Type B pancreatic cell (in vitro differentiated cells): ENCODE measurements around the gene OR5L2. TPM values are rescaled to one million over a fixed set of nuclear protein-coding genes. Genes with fewer than 3 reads are reported as not detected.
"Not testable (repeated sequence)": the region's sequence is repeated elsewhere in the genome, so short reads cannot be mapped to it uniquely, and the experiment has no call there.

Experiments used
- DNase-seq: peaks from one replicate; pipeline ENCODE4 v3.0.0; 2021; ENCODE audit warnings: mixed read lengths; ENCODE audit not compliant: unreplicated experiment; ENCODE audit errors: extremely low spot score
- H3K27ac Mint-ChIP-seq: 2 replicates; pipeline ENCODE4 v1.8.0; 2021; ENCODE audit warnings: mild to moderate bottlenecking, mixed read lengths
- H3K27me3 Mint-ChIP-seq: 2 replicates; pipeline ENCODE4 v1.8.0; 2021; ENCODE audit warnings: mixed read lengths
- H3K36me3 Mint-ChIP-seq: 2 replicates; pipeline ENCODE4 v1.8.0; 2021; ENCODE audit warnings: mixed read lengths
- H3K4me1 Mint-ChIP-seq: one replicate; pipeline ENCODE4 v1.8.0; 2021; ENCODE audit warnings: mixed read lengths; ENCODE audit not compliant: unreplicated experiment
- H3K4me3 Mint-ChIP-seq: 2 replicates; pipeline ENCODE4 v1.8.0; 2021; ENCODE audit warnings: mild to moderate bottlenecking, mixed read lengths
- H3K9me3 Mint-ChIP-seq: 2 replicates; pipeline ENCODE4 v1.8.0; 2021; ENCODE audit warnings: mixed read lengths
- total RNA-seq: library from RNA; stranded (reverse); gene quantifications from 2 replicates; pipeline ENCODE4 v1.2.1, GENCODE V29; 2021; ENCODE audit warnings: low replicate concordance

OR5L2 gene
- total RNA-seq, 1 donor from 2014 or later: not detected

GRCh38 chr11:55873146-55873545 lies 46.1 kb downstream of the OR5L2 start:
- H3K4me3 Mint-ChIP-seq, H3K27me3 Mint-ChIP-seq, H3K27ac Mint-ChIP-seq, DNase-seq, H3K36me3 Mint-ChIP-seq, H3K9me3 Mint-ChIP-seq, H3K4me1 Mint-ChIP-seq: not testable (repeated sequence)

Other genes with a start within 250 kb of the OR5L2 start
- not detected in 2 replicates for gene OR4C11, start 219.6 kb upstream of the OR5L2 start, total RNA-seq
- gene OR4P4, start 192.1 kb upstream of the OR5L2 start, total RNA-seq: not detected in 2 replicates
- gene OR4S2, start 178.9 kb upstream of the OR5L2 start, total RNA-seq: not detected in 2 replicates
- not detected in 2 replicates for gene OR4C6, start 165.0 kb upstream of the OR5L2 start, total RNA-seq
- gene OR5D13, start 53.8 kb upstream of the OR5L2 start, total RNA-seq: not detected in 2 replicates
- gene OR5D14, start 31.7 kb upstream of the OR5L2 start, total RNA-seq: not detected in 2 replicates
- gene OR5L1, start 15.9 kb upstream of the OR5L2 start, total RNA-seq: not detected in 2 replicates
- not detected in 2 replicates for gene OR5D18, start 7.6 kb upstream of the OR5L2 start, total RNA-seq
- not detected in 2 replicates for gene OR5D16, start 11.5 kb downstream of the OR5L2 start, total RNA-seq
- gene TRIM51, start 56.1 kb downstream of the OR5L2 start, total RNA-seq: not detected in 2 replicates
- not detected in 2 replicates for gene OR5W2, start 87.4 kb downstream of the OR5L2 start, total RNA-seq
- gene OR5I1, start 109.2 kb downstream of the OR5L2 start, total RNA-seq: not detected in 2 replicates
- not detected in 2 replicates for gene OR10AG1, start 142.7 kb downstream of the OR5L2 start, total RNA-seq
- not detected in 2 replicates for gene OR5F1, start 167.4 kb downstream of the OR5L2 start, total RNA-seq
- gene OR5AS1, start 200.4 kb downstream of the OR5L2 start, total RNA-seq: not detected in 2 replicates